SK-N-MC (cell line): Measurements from ENCODE around the gene TAF11L14.
A peak's percentile ranks its signal among the peaks of the same experiment; 100 is the strongest.
"Not testable (repeated sequence)": the region's sequence is repeated elsewhere in the genome, so short reads cannot be mapped to it uniquely, and the experiment has no call there.

Experiments
- DNase-seq: peaks from one replicate; pipeline ENCODE4 v3.0.0-alpha.2; 2011; ENCODE audit warnings: low read depth, low spot score
- H3K27ac ChIP-seq: fragments of 200-600 bp; sonication (generic); 2 replicates; pipeline ENCODE4 v1.5.1; 2016; ENCODE audit warnings: mixed run types
- H3K36me3 ChIP-seq: fragments of 200-600 bp; sonication (generic); 2 replicates; pipeline ENCODE4 v1.6.1; 2017; ENCODE audit warnings: antibody characterized with exemption, low read length, mixed read lengths; ENCODE audit not compliant: insufficient read depth
- H3K4me3 ChIP-seq: fragments of 200-600 bp; sonication (generic); 2 replicates; pipeline ENCODE4 v1.5.1; 2016
- H3K9ac ChIP-seq: fragments of 200-600 bp; sonication (generic); 2 replicates; pipeline ENCODE4 v1.8.0; 2017; ENCODE audit warnings: mixed run types, mixed read lengths; ENCODE audit not compliant: insufficient read length
- H3K9me3 ChIP-seq: fragments of 200-600 bp; sonication (generic); 2 replicates; pipeline ENCODE4 v1.6.1; 2017; ENCODE audit warnings: low read depth, mild to moderate bottlenecking, antibody characterized with exemption, low read length, moderate library complexity, mixed read lengths
- EZH2 ChIP-seq: fragments of 200-600 bp; sonication (generic); IDR thresholded peaks from one replicate; pipeline ENCODE4 v1.6.1; 2017; ENCODE audit warnings: antibody characterized with exemption
- FOXP2 ChIP-seq: optimal IDR thresholded peaks from 2 replicates; pipeline ENCODE3; 2011; ENCODE audit warnings: mild to moderate bottlenecking, moderate library complexity; ENCODE audit not compliant: insufficient read depth; ENCODE audit errors: extremely low read length, control extremely low read depth
- POLR2AphosphoS5 ChIP-seq: IDR thresholded peaks from 2 replicates; pipeline ENCODE4 v1.6.1; 2012; ENCODE audit warnings: mild to moderate bottlenecking, low read depth, low read length, borderline replicate concordance

TAF11L14 gene

GRCh38 chr5:17634160-17634559 is at the start of gene TAF11L14:
TSS of gene TAF11L14 (plus strand) at chr5:17634460.
- DNase-seq, result no peak
- H3K9me3 ChIP-seq, result no peaks in the 10 kb centered on the region
- TF ChIP-seq POLR2AphosphoS5 (no peak), EZH2 (no peak), FOXP2 (no peak)
- no peak within 1 kb of the TSS for H3K27ac ChIP-seq
- no peak within 1 kb of the TSS for H3K9ac ChIP-seq
- H3K36me3 ChIP-seq, result no peaks in the 10 kb centered on the region
- no peak within 1 kb of the TSS for H3K4me3 ChIP-seq

GRCh38 chr5:17585658-17586057 is 48.6 kb upstream of the TAF11L14 start, which contains the start of gene TAF11L7:
TSS of gene TAF11L7 (minus strand) at chr5:17585758.
- not testable (repeated sequence) for H3K27ac ChIP-seq, DNase-seq

GRCh38 chr5:17590860-17591259 is 43.4 kb upstream of the TAF11L14 start, which contains the start of gene TAF11L8:
TSS of gene TAF11L8 (minus strand) at chr5:17590960.
- not testable (repeated sequence) for H3K9me3 ChIP-seq, H3K4me3 ChIP-seq, DNase-seq, H3K9ac ChIP-seq, H3K36me3 ChIP-seq, H3K27ac ChIP-seq

More at GRCh38 chr5:17585658-17586057, 48.6 kb upstream of the TAF11L14 start, which contains the start of gene TAF11L7:
- H3K9me3 ChIP-seq, H3K36me3 ChIP-seq, H3K4me3 ChIP-seq, H3K9ac ChIP-seq: not testable (repeated sequence)

- H3K9ac ChIP-seq, DNase-seq, H3K27ac ChIP-seq, H3K9me3 ChIP-seq, H3K4me3 ChIP-seq, H3K36me3 ChIP-seq: not testable (repeated sequence)
These were observed 40.0 kb upstream of the TAF11L14 start, which contains the start of gene TAF11L9 for GRCh38 chr5:17594255-17594654. TSS of gene TAF11L9 (minus strand) at chr5:17594394.

- DNase-seq, H3K9me3 ChIP-seq, H3K36me3 ChIP-seq, H3K9ac ChIP-seq, H3K4me3 ChIP-seq, H3K27ac ChIP-seq: not testable (repeated sequence)
These were observed 36.5 kb upstream of the TAF11L14 start, which contains the start of gene TAF11L10 for GRCh38 chr5:17597728-17598127. TSS of gene TAF11L10 (minus strand) at chr5:17597828.

- peak within 1 kb of the TSS; percentile 32 for H3K9ac ChIP-seq
- H3K4me3 ChIP-seq, DNase-seq, H3K9me3 ChIP-seq, H3K36me3 ChIP-seq, H3K27ac ChIP-seq: not testable (repeated sequence)
These were observed 30.4 kb upstream of the TAF11L14 start, which contains the start of gene TAF11L11 for GRCh38 chr5:17603880-17604279. TSS of gene TAF11L11 (plus strand) at chr5:17604183.

GRCh38 chr5:17604951-17605350 is 29.3 kb upstream of the TAF11L14 start:
- no peak for DNase-seq
- Histone ChIP-seq H3K27ac (no peak overlapping the region), H3K36me3 (no peaks in the 10 kb centered on the region), H3K9ac (no peak overlapping the region), H3K9me3 (no peaks in the 10 kb centered on the region), H3K4me3 (no peak overlapping the region)
- no peak for TF ChIP-seq POLR2AphosphoS5
- TF ChIP-seq EZH2, result no peak
- TF ChIP-seq FOXP2, result no peak

GRCh38 chr5:17607461-17607860 is 26.8 kb upstream of the TAF11L14 start:
- H3K4me3 ChIP-seq, H3K36me3 ChIP-seq, H3K9ac ChIP-seq, DNase-seq, H3K9me3 ChIP-seq, H3K27ac ChIP-seq: not testable (repeated sequence)

GRCh38 chr5:17610092-17610491 is 24.2 kb upstream of the TAF11L14 start, which contains the start of gene TAF11L12:
TSS of gene TAF11L12 (plus strand) at chr5:17610392.
- H3K36me3 ChIP-seq, H3K4me3 ChIP-seq, H3K9me3 ChIP-seq, H3K9ac ChIP-seq, H3K27ac ChIP-seq, DNase-seq: not testable (repeated sequence)

- TF ChIP-seq FOXP2 (no peak), EZH2 (no peak), POLR2AphosphoS5 (no peak)
- Histone ChIP-seq H3K9ac (no peak overlapping the region), H3K9me3 (no peaks in the 10 kb centered on the region), H3K4me3 (no peak overlapping the region), H3K27ac (no peak overlapping the region), H3K36me3 (no peaks in the 10 kb centered on the region)
- DNase-seq, result no peak
These were observed 19.2 kb upstream of the TAF11L14 start for GRCh38 chr5:17614872-17615605.
